IMR-90 (cell line): Measurements from ENCODE around the gene SLC22A16. TPM values are rescaled to one million over a fixed set of nuclear protein-coding genes. Genes with fewer than 3 reads are reported as not detected.

Experiments
- ATAC-seq: fragments of 200-7000 bp; cut with Tn5 transposase; 2 replicates; pipeline ENCODE4 v1.9.1; 2020; ENCODE audit warnings: low read depth, mild to moderate bottlenecking, moderate library complexity
- BruUV-seq: library from RNA; stranded (reverse); fragments of 400-500 nt; replicated peaks from 2 replicates; lab custom pipeline; 2021; lab: Mats Ljungman, UMichigan
- CTCF ChIA-PET: fragments of 300-600 bp; formaldehyde crosslinking; extraction: SDS; loops from one replicate; lab custom pipeline; 2021; ENCODE audit warnings: antibody characterized with exemption; lab: Yijun Ruan, JAX
- POLR2A ChIA-PET: fragments of 300-600 bp; sonication (Branson Sonifier 250); formaldehyde crosslinking; loops from one replicate; lab custom pipeline; 2022; ENCODE audit warnings: antibody characterized with exemption; ENCODE audit not compliant: unreplicated experiment; lab: Charles Lee
- DNase-seq: peaks from one replicate; pipeline ENCODE4 v3.0.0; 2013
- H2AFZ ChIP-seq: replicated peaks from 2 replicates; pipeline ENCODE3; 2013; ENCODE audit warnings: low read length, mild to moderate bottlenecking; ENCODE audit not compliant: poor library complexity
- H2AK5ac ChIP-seq: 2 replicates; pipeline ENCODE4 v1.6.1; 2013; ENCODE audit warnings: low read depth, low read length, inconsistent platforms
- H2AK9ac ChIP-seq: replicated peaks from 2 replicates; pipeline ENCODE3; 2013; ENCODE audit warnings: mild to moderate bottlenecking, low read depth, low read length, moderate library complexity; ENCODE audit not compliant: poor library complexity
- H2BK120ac ChIP-seq: 2 replicates; pipeline ENCODE4 v1.6.1; 2013; ENCODE audit warnings: low read depth, low read length, inconsistent platforms
- H2BK15ac ChIP-seq: 3 replicates; pipeline ENCODE4 v1.6.1; 2013; ENCODE audit warnings: low read depth, low read length, inconsistent platforms
- H2BK20ac ChIP-seq: 2 replicates; pipeline ENCODE4 v1.6.1; 2013; ENCODE audit warnings: low read depth, mild to moderate bottlenecking, inconsistent platforms, low read length, moderate library complexity
- H2BK5ac ChIP-seq: 2 replicates; pipeline ENCODE4 v1.6.1; 2013; ENCODE audit warnings: mild to moderate bottlenecking, low read depth, low read length, inconsistent platforms; ENCODE audit not compliant: poor library complexity, severe bottlenecking
- H3K14ac ChIP-seq: replicated peaks from 2 replicates; pipeline ENCODE4 v1.6.1; 2013; ENCODE audit warnings: low read depth, low read length, inconsistent platforms
- H3K18ac ChIP-seq: 2 replicates; pipeline ENCODE4 v1.6.1; 2013; ENCODE audit warnings: low read depth, low read length, control low read depth
- H3K23ac ChIP-seq: 2 replicates; pipeline ENCODE4 v1.6.1; 2013; ENCODE audit warnings: low read depth, low read length, inconsistent platforms
- H3K27ac ChIP-seq: 2 replicates; pipeline ENCODE4 v1.5.1; 2013; ENCODE audit warnings: mild to moderate bottlenecking, control low read depth, low read length; ENCODE audit not compliant: insufficient read depth
- H3K27me3 ChIP-seq: 2 replicates; pipeline ENCODE4 v1.6.1; 2013; ENCODE audit warnings: low read length; ENCODE audit not compliant: control insufficient read depth, insufficient read depth
- H3K36me3 ChIP-seq: 2 replicates; pipeline ENCODE4 v1.6.1; 2013; ENCODE audit warnings: low read length, mixed read lengths; ENCODE audit not compliant: control insufficient read depth, insufficient read depth
- H3K4ac ChIP-seq: 2 replicates; pipeline ENCODE4 v1.6.1; 2013; ENCODE audit warnings: low read depth, low read length, inconsistent platforms
- H3K4me1 ChIP-seq: 2 replicates; pipeline ENCODE4 v1.6.1; 2013; ENCODE audit warnings: low read length, mixed read lengths; ENCODE audit not compliant: control insufficient read depth, insufficient read depth
- H3K4me2 ChIP-seq: 2 replicates; pipeline ENCODE4 v1.6.1; 2013; ENCODE audit warnings: low read depth, mild to moderate bottlenecking, control low read depth, low read length, moderate library complexity
- H3K4me3 ChIP-seq: 2 replicates; pipeline ENCODE4 v1.5.1; 2013; ENCODE audit warnings: low read depth, mild to moderate bottlenecking, control low read depth, low read length, moderate library complexity; ENCODE audit not compliant: insufficient read depth
- H3K56ac ChIP-seq: 2 replicates; pipeline ENCODE4 v1.6.1; 2013; ENCODE audit warnings: low read length, inconsistent platforms; ENCODE audit not compliant: insufficient read depth; ENCODE audit errors: extremely low read depth
- H3K79me1 ChIP-seq, 2 experiments: 2 replicates each; pipeline ENCODE4 v1.6.1; 2013; ENCODE audit warnings: low read length in 2 of 2, inconsistent platforms in 1 of 2, low read depth in 1 of 2
- H3K9ac ChIP-seq: 2 replicates; pipeline ENCODE4 v1.6.1; 2013; ENCODE audit warnings: low read depth, low read length, control low read depth
- H3K9me1 ChIP-seq: 2 replicates; pipeline ENCODE4 v1.6.1; 2013; ENCODE audit warnings: low read length, inconsistent platforms; ENCODE audit not compliant: insufficient read depth
- H3K9me3 ChIP-seq: 2 replicates; pipeline ENCODE4 v1.6.1; 2013; ENCODE audit warnings: low read length; ENCODE audit not compliant: control insufficient read depth, insufficient read depth
- H4K20me1 ChIP-seq: 2 replicates; pipeline ENCODE4 v1.6.1; 2013; ENCODE audit warnings: low read length, inconsistent platforms; ENCODE audit not compliant: insufficient read depth
- H4K5ac ChIP-seq: 2 replicates; pipeline ENCODE4 v1.6.1; 2013; ENCODE audit warnings: mild to moderate bottlenecking, low read depth, low read length, control low read depth
- H4K8ac ChIP-seq, 2 experiments: 2 replicates each; pipeline ENCODE4 v1.6.1; 2013; ENCODE audit warnings: low read depth in 2 of 2, low read length in 2 of 2, control low read depth in 1 of 2, inconsistent platforms in 1 of 2
- H4K91ac ChIP-seq: 2 replicates; pipeline ENCODE4 v1.6.1; 2013; ENCODE audit warnings: low read depth, low read length, inconsistent platforms; ENCODE audit not compliant: insufficient read depth
- BHLHE40 ChIP-seq: fragments of 150-350 bp; IDR thresholded peaks from 2 replicates; pipeline ENCODE4 v1.6.1; 2016; ENCODE audit warnings: mild to moderate bottlenecking, low read depth, low read length
- CEBPB ChIP-seq: IDR thresholded peaks from 2 replicates; pipeline ENCODE4 v1.6.1; 2012; ENCODE audit warnings: low read depth, low read length, improper control_type of control experiment
- CHD1 ChIP-seq: IDR thresholded peaks from 2 replicates; pipeline ENCODE4 v1.6.1; 2012; ENCODE audit warnings: low read depth, low read length, improper control_type of control experiment
- FOS ChIP-seq: fragments of 150-350 bp; IDR thresholded peaks from 2 replicates; pipeline ENCODE4 v1.6.1; 2016; ENCODE audit warnings: low read depth, low read length
- MAFK ChIP-seq: IDR thresholded peaks from 2 replicates; pipeline ENCODE4 v1.6.1; 2012; ENCODE audit warnings: low read depth, low read length, improper control_type of control experiment
- MAZ ChIP-seq: IDR thresholded peaks from 2 replicates; pipeline ENCODE4 v1.6.1; 2012; ENCODE audit warnings: low read depth, mild to moderate bottlenecking, low read length, improper control_type of control experiment, moderate library complexity, borderline replicate concordance
- MXI1 ChIP-seq: IDR thresholded peaks from 2 replicates; pipeline ENCODE4 v1.6.1; 2012; ENCODE audit warnings: low read depth, mild to moderate bottlenecking, low read length, moderate library complexity, borderline replicate concordance
- NFE2L2 ChIP-seq: fragments of 150-350 bp; IDR thresholded peaks from 2 replicates; pipeline ENCODE4 v1.6.1; 2016; ENCODE audit warnings: low read depth, mild to moderate bottlenecking, low read length
- POLR2A ChIP-seq: IDR thresholded peaks from 2 replicates; pipeline ENCODE4 v1.6.1; 2012; ENCODE audit warnings: mild to moderate bottlenecking, low read depth, low read length
- RAD21 ChIP-seq: IDR thresholded peaks from 2 replicates; pipeline ENCODE4 v1.6.1; 2012; ENCODE audit warnings: low read length, improper control_type of control experiment
- RCOR1 ChIP-seq: IDR thresholded peaks from 2 replicates; pipeline ENCODE4 v1.6.1; 2012; ENCODE audit warnings: mild to moderate bottlenecking, low read length, improper control_type of control experiment; ENCODE audit not compliant: insufficient replicate concordance
- RFX5 ChIP-seq: IDR thresholded peaks from 2 replicates; pipeline ENCODE4 v1.8.0; 2012; ENCODE audit warnings: low read depth, mild to moderate bottlenecking, low read length, moderate library complexity
- SMC3 ChIP-seq: fragments of 150-350 bp; IDR thresholded peaks from 2 replicates; pipeline ENCODE4 v1.6.1; 2016; ENCODE audit warnings: low read depth, mild to moderate bottlenecking, antibody characterized with exemption, low read length, moderate library complexity
- WGBS, 2 experiments: methylation state at CpG; one replicate each; pipeline versions ENCODE4 v1.1.5 to v1.1.7; 2013; ENCODE audit warnings: missing lambda C conversion rate in 2 of 2; ENCODE audit not compliant: insufficient read length in 1 of 2; ENCODE audit errors: extremely low coverage in 2 of 2; 5-methylcytosine and 5-hydroxymethylcytosine counted together
- dilution Hi-C: fragments of 300-500 bp; cut with HindIII; formaldehyde crosslinking; loops from one replicate; pipeline ENCODE4 v1.14.3; 2018; ENCODE audit warnings: low sequenced_read_pairs; ENCODE audit not compliant: unreplicated experiment
- in situ Hi-C: fragments of 300-500 bp; cut with MboI; formaldehyde crosslinking; loops from 3 replicates; pipeline ENCODE4 v1.14.3; 2019; ENCODE audit warnings: low sequenced_read_pairs, inconsistent platforms, mixed read lengths
- intact Hi-C: fragments of 100-400 bp; cut with micrococcal nuclease; formaldehyde crosslinking; loops from 2 replicates; pipeline ENCODE4 v1.10.0; 2022
- polyA plus RNA-seq, 3 experiments: library from polyadenylated mRNA; depleted of rRNA; stranded (reverse); fragments of >200 nt; gene quantifications; 2 replicates each; pipeline ENCODE4 v1.2.3, GENCODE V29; 2012; ENCODE audit warnings: low replicate concordance in 1 of 3
- total RNA-seq: library from RNA; depleted of rRNA; stranded (reverse); fragments of >200 nt; gene quantifications from 2 replicates; pipeline ENCODE4 v1.2.3, GENCODE V29; 2012
- TF ChIP-seq, protein P1 (sequence below): fragments of 150-350 bp; IDR thresholded peaks from 2 replicates; pipeline ENCODE4 v1.6.1; 2016; ENCODE audit warnings: low read depth, mild to moderate bottlenecking, low read length, moderate library complexity, borderline replicate concordance
- TF ChIP-seq, protein P2 (sequence below): fragments of 150-350 bp; IDR thresholded peaks from 2 replicates; pipeline ENCODE4 v1.6.1; 2017; ENCODE audit warnings: mild to moderate bottlenecking, antibody characterized with exemption, low read length, low read depth
- TF ChIP-seq, protein P3 (sequence below): conservative IDR thresholded peaks from 2 replicates; pipeline ENCODE4 v1.5.1; 2012; ENCODE audit warnings: mild to moderate bottlenecking, low read depth, low read length, improper control_type of control experiment

The SLC22A16 gene
- total and polyA plus RNA-seq, 2 of the 4 experiments (the other 2 are of a cell fraction) = not detected

DNA sequence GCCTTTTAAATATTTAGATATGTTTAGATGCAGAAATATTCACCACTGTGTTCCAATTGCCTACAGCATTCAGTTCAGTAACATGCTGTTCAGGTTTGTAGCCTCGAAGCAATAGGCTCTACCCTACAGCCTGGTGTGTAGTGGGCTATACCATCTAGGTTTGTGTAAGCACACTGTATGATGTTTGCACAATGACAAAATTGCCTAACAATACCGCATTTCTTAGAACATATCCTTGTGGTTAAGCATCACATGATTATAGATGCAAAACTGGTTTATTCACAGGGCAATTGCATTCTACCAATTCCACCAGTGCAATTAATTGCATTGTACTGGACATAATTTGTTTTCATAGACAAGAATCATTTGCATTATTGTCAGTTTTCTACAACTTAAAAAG is 7.9 kb upstream of the SLC22A16 start:
- Histone ChIP-seq H3K9me3 (peaks cover 4% of the 10 kb centered on the region; the same call in 1 of the 2 replicates), H3K9me1 (no peaks in the 10 kb centered on the region), H3K79me1 (no peaks in the 10 kb centered on the region), H4K8ac (no peak overlapping the region), H3K9ac (no peak overlapping the region), H3K4ac (no peak overlapping the region), H4K20me1 (no peaks in the 10 kb centered on the region), H3K27me3 (peaks cover 5% of the 10 kb centered on the region), H4K91ac (no peak overlapping the region), H2AK5ac (no peak overlapping the region), H3K4me1 (no peaks in the 10 kb centered on the region), H3K23ac (no peak overlapping the region), H3K4me2 (no peak overlapping the region), H2BK15ac (no peak overlapping the region), H2AK9ac (no peak overlapping the region), H2BK5ac (no peak overlapping the region), H3K27ac (no peak overlapping the region), H3K4me3 (no peak overlapping the region), H2BK20ac (no peak overlapping the region), H2BK120ac (no peak overlapping the region), H3K14ac (no peak overlapping the region), H3K36me3 (no peaks in the 10 kb centered on the region), H2AFZ (no peak overlapping the region), H4K5ac (no peak overlapping the region), H3K56ac (no peak overlapping the region), H3K18ac (no peak overlapping the region)
- ChIA-PET POLR2A (no interaction called here), CTCF (no interaction called here)
- intact Hi-C loops = no loop called here
- dilution Hi-C loops = no loop called here
- BruUV-seq = no TSS peak
- ATAC-seq (no peak), DNase-seq (no peak)
- in situ Hi-C loops = no loop called here
- whole genome bisulfite sequencing, 2 experiments = no CpG with 5 or more reads among the region's 2 CpGs
- TF ChIP-seq SMC3 (no peak), MXI1 (no peak), CEBPB (no peak), MAFK (no peak), FOS (no peak), RCOR1 (no peak), RFX5 (no peak), CHD1 (no peak), NFE2L2 (no peak), POLR2A (no peak), RAD21 (no peak), MAZ (no peak), BHLHE40 (no peak)
- TF ChIP-seq, protein P1, sequence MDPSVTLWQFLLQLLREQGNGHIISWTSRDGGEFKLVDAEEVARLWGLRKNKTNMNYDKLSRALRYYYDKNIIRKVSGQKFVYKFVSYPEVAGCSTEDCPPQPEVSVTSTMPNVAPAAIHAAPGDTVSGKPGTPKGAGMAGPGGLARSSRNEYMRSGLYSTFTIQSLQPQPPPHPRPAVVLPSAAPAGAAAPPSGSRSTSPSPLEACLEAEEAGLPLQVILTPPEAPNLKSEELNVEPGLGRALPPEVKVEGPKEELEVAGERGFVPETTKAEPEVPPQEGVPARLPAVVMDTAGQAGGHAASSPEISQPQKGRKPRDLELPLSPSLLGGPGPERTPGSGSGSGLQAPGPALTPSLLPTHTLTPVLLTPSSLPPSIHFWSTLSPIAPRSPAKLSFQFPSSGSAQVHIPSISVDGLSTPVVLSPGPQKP = no peak
- TF ChIP-seq, protein P2, sequence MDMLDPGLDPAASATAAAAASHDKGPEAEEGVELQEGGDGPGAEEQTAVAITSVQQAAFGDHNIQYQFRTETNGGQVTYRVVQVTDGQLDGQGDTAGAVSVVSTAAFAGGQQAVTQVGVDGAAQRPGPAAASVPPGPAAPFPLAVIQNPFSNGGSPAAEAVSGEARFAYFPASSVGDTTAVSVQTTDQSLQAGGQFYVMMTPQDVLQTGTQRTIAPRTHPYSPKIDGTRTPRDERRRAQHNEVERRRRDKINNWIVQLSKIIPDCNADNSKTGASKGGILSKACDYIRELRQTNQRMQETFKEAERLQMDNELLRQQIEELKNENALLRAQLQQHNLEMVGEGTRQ = no peak
- TF ChIP-seq, protein P3, sequence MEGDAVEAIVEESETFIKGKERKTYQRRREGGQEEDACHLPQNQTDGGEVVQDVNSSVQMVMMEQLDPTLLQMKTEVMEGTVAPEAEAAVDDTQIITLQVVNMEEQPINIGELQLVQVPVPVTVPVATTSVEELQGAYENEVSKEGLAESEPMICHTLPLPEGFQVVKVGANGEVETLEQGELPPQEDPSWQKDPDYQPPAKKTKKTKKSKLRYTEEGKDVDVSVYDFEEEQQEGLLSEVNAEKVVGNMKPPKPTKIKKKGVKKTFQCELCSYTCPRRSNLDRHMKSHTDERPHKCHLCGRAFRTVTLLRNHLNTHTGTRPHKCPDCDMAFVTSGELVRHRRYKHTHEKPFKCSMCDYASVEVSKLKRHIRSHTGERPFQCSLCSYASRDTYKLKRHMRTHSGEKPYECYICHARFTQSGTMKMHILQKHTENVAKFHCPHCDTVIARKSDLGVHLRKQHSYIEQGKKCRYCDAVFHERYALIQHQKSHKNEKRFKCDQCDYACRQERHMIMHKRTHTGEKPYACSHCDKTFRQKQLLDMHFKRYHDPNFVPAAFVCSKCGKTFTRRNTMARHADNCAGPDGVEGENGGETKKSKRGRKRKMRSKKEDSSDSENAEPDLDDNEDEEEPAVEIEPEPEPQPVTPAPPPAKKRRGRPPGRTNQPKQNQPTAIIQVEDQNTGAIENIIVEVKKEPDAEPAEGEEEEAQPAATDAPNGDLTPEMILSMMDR = no peak
